Measurements from ENCODE around the gene CXXC5. TPM values are rescaled to one million over a fixed set of nuclear protein-coding genes. Genes with fewer than 3 reads are reported as not detected.

Gene CXXC5
- total and polyA plus RNA-seq, 3 experiments from 2014 or later, result 2.1 to 67.0 (median 3.1) TPM

- Histone ChIP-seq H3K36me3 (ENCODE audit: insufficient read depth, low read length) (no peaks in the 10 kb centered on the region), H3K27ac (ENCODE audit: low read depth, low read length) (no peak overlapping the region), H3K4me1 (ENCODE audit: insufficient read depth, low read length) (no peaks in the 10 kb centered on the region), H3K4me3 (ENCODE audit: low read length) (no peak overlapping the region), H3K9me3 (ENCODE audit: low read length) (no peaks in the 10 kb centered on the region), H3K27me3 (ENCODE audit: insufficient read depth, low read length, poor library complexity, severe bottlenecking) (no peaks in the 10 kb centered on the region)
- Mint-ChIP-seq H3K27me3 (no peaks in the 10 kb centered on the region), H3K4me1 (peaks cover 4 to 15% (median 8%) of the 10 kb centered on the region in 3 donors), H3K9me3 (no peaks in the 10 kb centered on the region), H3K27ac (peak overlapping the region in 5 of 8 donors; percentile 61 to 95 (median 75)), H3K4me3 (no peak overlapping the region), H3K36me3 (peaks cover 0 to 4% (median 0%) of the 10 kb centered on the region in 3 donors)
- ChIA-PET POLR2A (no interaction called here), CTCF (interaction anchor here (1.1 to 10.8 kb wide), 2 partner anchors 52 to 70 kb away, joined by 3 to 156 read pairs; no protein-coding TSS in a partner anchor)
- no peak for DNase-seq
These were observed 38.7 kb downstream of the CXXC5 start for GRCh38 chr5:139686706-139687441.

GRCh38 chr5:139687656-139688055, 39.5 kb downstream of the CXXC5 start:
- ChIA-PET POLR2A (no interaction called here), CTCF (interaction anchor here (1.1 to 10.8 kb wide), 2 partner anchors 52 to 69 kb away, joined by 3 to 156 read pairs; no protein-coding TSS in a partner anchor)
- Histone ChIP-seq H3K27me3 (ENCODE audit: insufficient read depth, low read length, poor library complexity, severe bottlenecking) (no peaks in the 10 kb centered on the region), H3K36me3 (ENCODE audit: insufficient read depth, low read length) (no peaks in the 10 kb centered on the region), H3K27ac (ENCODE audit: low read depth, low read length) (no peak overlapping the region), H3K4me3 (ENCODE audit: low read length) (no peak overlapping the region), H3K4me1 (ENCODE audit: insufficient read depth, low read length) (no peaks in the 10 kb centered on the region), H3K9me3 (ENCODE audit: low read length) (no peaks in the 10 kb centered on the region)
- Mint-ChIP-seq H3K4me3 (no peak overlapping the region), H3K4me1 (peaks cover 4 to 15% (median 7%) of the 10 kb centered on the region in 3 donors), H3K36me3 (peaks cover 0 to 2% (median 0%) of the 10 kb centered on the region in 3 donors), H3K27me3 (no peaks in the 10 kb centered on the region), H3K9me3 (no peaks in the 10 kb centered on the region), H3K27ac (peak overlapping the region in 3 of 8 donors; percentile 68 to 77 (median 75))
- no peak for DNase-seq

GRCh38 chr5:139688088-139688702, 40.0 kb downstream of the CXXC5 start:
- Histone ChIP-seq H3K36me3 (ENCODE audit: insufficient read depth, low read length) (no peaks in the 10 kb centered on the region), H3K27me3 (ENCODE audit: insufficient read depth, low read length, poor library complexity, severe bottlenecking) (no peaks in the 10 kb centered on the region), H3K4me1 (ENCODE audit: insufficient read depth, low read length) (no peaks in the 10 kb centered on the region), H3K4me3 (ENCODE audit: low read length) (no peak overlapping the region), H3K9me3 (ENCODE audit: low read length) (no peaks in the 10 kb centered on the region), H3K27ac (ENCODE audit: low read depth, low read length) (no peak overlapping the region)
- ChIA-PET CTCF (interaction anchor here (10.8 kb wide), 1 partner anchor 53 kb away, joined by 156 read pairs; no protein-coding TSS in a partner anchor), POLR2A (no interaction called here)
- Mint-ChIP-seq H3K27me3 (no peaks in the 10 kb centered on the region), H3K9me3 (no peaks in the 10 kb centered on the region), H3K27ac (no peak overlapping the region), H3K4me3 (no peak overlapping the region), H3K4me1 (peaks cover 2 to 15% (median 4%) of the 10 kb centered on the region in 3 donors), H3K36me3 (peaks cover 0 to under 1% (median 0%) of the 10 kb centered on the region in 3 donors)
- no peak for DNase-seq

- CTCF ChIA-PET, result interaction anchor here (0.7 to 10.8 kb wide), 6 partner anchors 11 to 269 kb away, joined by 3 to 156 read pairs (median 4); partner anchors contain the start of gene CXXC5
- Histone ChIP-seq H3K4me1 (ENCODE audit: insufficient read depth, low read length) (no peaks in the 10 kb centered on the region), H3K9me3 (ENCODE audit: low read length) (no peaks in the 10 kb centered on the region), H3K27me3 (ENCODE audit: insufficient read depth, low read length, poor library complexity, severe bottlenecking) (no peaks in the 10 kb centered on the region), H3K27ac (ENCODE audit: low read depth, low read length) (no peak overlapping the region), H3K4me3 (ENCODE audit: low read length) (no peak overlapping the region), H3K36me3 (ENCODE audit: insufficient read depth, low read length) (no peaks in the 10 kb centered on the region)
- H3K4me3 Mint-ChIP-seq, result no peak overlapping the region
- peaks cover 0 to 13% (median 4%) of the 10 kb centered on the region in 3 donors for H3K4me1 Mint-ChIP-seq
- no peaks in the 10 kb centered on the region for H3K27me3 Mint-ChIP-seq
- POLR2A ChIA-PET, result no interaction called here
- no peaks in the 10 kb centered on the region for H3K36me3 Mint-ChIP-seq
- no peaks in the 10 kb centered on the region for H3K9me3 Mint-ChIP-seq
- H3K27ac Mint-ChIP-seq, result peak overlapping the region in 5 of 8 donors; percentile 22 to 91 (median 57)
- no peak for DNase-seq
These were observed 40.7 kb downstream of the CXXC5 start for GRCh38 chr5:139688751-139689372.

- H3K27ac Mint-ChIP-seq, result peak overlapping the region in 1 of 8 donors; percentile 15
- POLR2A ChIA-PET, result interaction anchor here (0.8 kb wide), 1 partner anchor 54 kb away, joined by 3 read pairs; no protein-coding TSS in a partner anchor
- H3K4me1 ChIP-seq (ENCODE audit: insufficient read depth, low read length), result no peaks in the 10 kb centered on the region
These were observed 41.5 kb downstream of the CXXC5 start for GRCh38 chr5:139689631-139690063.

GRCh38 chr5:139690064-139690802, 42.1 kb downstream of the CXXC5 start:
- peak overlapping the region in 5 of 8 donors; percentile 15 to 72 (median 68) for H3K27ac Mint-ChIP-seq
- H3K4me3 Mint-ChIP-seq, result no peak overlapping the region
- H3K27me3 ChIP-seq (ENCODE audit: insufficient read depth, low read length, poor library complexity, severe bottlenecking), result no peaks in the 10 kb centered on the region
- ChIA-PET POLR2A (interaction anchor here (0.8 kb wide), 1 partner anchor 54 kb away, joined by 3 read pairs; no protein-coding TSS in a partner anchor), CTCF (interaction anchor here (1.0 to 10.8 kb wide), 15 partner anchors 9 to 268 kb away, joined by 3 to 156 read pairs (median 3); partner anchors contain the start of gene CXXC5)
- H3K27me3 Mint-ChIP-seq, result no peaks in the 10 kb centered on the region
- H3K9me3 Mint-ChIP-seq, result no peaks in the 10 kb centered on the region
- H3K4me1 ChIP-seq (ENCODE audit: insufficient read depth, low read length), result no peaks in the 10 kb centered on the region
- peaks cover 0 to 9% (median 4%) of the 10 kb centered on the region in 3 donors for H3K4me1 Mint-ChIP-seq
- no peaks in the 10 kb centered on the region for H3K36me3 Mint-ChIP-seq
- H3K36me3 ChIP-seq (ENCODE audit: insufficient read depth, low read length), result no peaks in the 10 kb centered on the region
- no peaks in the 10 kb centered on the region for H3K9me3 ChIP-seq (ENCODE audit: low read length)
- peak in 1 of 5 donors; percentile 24 for DNase-seq
- no peak overlapping the region for H3K4me3 ChIP-seq (ENCODE audit: low read length)
- H3K27ac ChIP-seq (ENCODE audit: low read depth, low read length), result no peak overlapping the region

More at GRCh38 chr5:139689631-139690063, 41.5 kb downstream of the CXXC5 start:
- Histone ChIP-seq H3K27me3 (ENCODE audit: insufficient read depth, low read length, poor library complexity, severe bottlenecking) (no peaks in the 10 kb centered on the region), H3K4me3 (ENCODE audit: low read length) (no peak overlapping the region), H3K9me3 (ENCODE audit: low read length) (no peaks in the 10 kb centered on the region), H3K27ac (ENCODE audit: low read depth, low read length) (no peak overlapping the region), H3K36me3 (ENCODE audit: insufficient read depth, low read length) (no peaks in the 10 kb centered on the region)
- no peak for DNase-seq
- H3K9me3 Mint-ChIP-seq, result no peaks in the 10 kb centered on the region
- H3K4me3 Mint-ChIP-seq, result no peak overlapping the region
- H3K27me3 Mint-ChIP-seq, result no peaks in the 10 kb centered on the region
- H3K36me3 Mint-ChIP-seq, result no peaks in the 10 kb centered on the region
- CTCF ChIA-PET, result interaction anchor here (0.7 to 10.8 kb wide), 14 partner anchors 10 to 270 kb away, joined by 3 to 156 read pairs (median 3); partner anchors contain the start of gene CXXC5
- peaks cover 0 to 9% (median 4%) of the 10 kb centered on the region in 3 donors for H3K4me1 Mint-ChIP-seq

- Mint-ChIP-seq H3K27ac (peak overlapping the region in 5 of 8 donors; percentile 18 to 66 (median 44)), H3K4me1 (peaks cover 0 to 9% (median 4%) of the 10 kb centered on the region in 3 donors), H3K36me3 (no peaks in the 10 kb centered on the region), H3K4me3 (no peak overlapping the region), H3K9me3 (no peaks in the 10 kb centered on the region), H3K27me3 (no peaks in the 10 kb centered on the region)
- ChIA-PET CTCF (interaction anchor here (1.1 to 10.8 kb wide), 10 partner anchors 9 to 269 kb away, joined by 3 to 156 read pairs (median 3); no protein-coding TSS in a partner anchor), POLR2A (no interaction called here)
- Histone ChIP-seq H3K27me3 (ENCODE audit: insufficient read depth, low read length, poor library complexity, severe bottlenecking) (no peaks in the 10 kb centered on the region), H3K9me3 (ENCODE audit: low read length) (no peaks in the 10 kb centered on the region), H3K27ac (ENCODE audit: low read depth, low read length) (no peak overlapping the region), H3K4me1 (ENCODE audit: insufficient read depth, low read length) (no peaks in the 10 kb centered on the region), H3K36me3 (ENCODE audit: insufficient read depth, low read length) (no peaks in the 10 kb centered on the region), H3K4me3 (ENCODE audit: low read length) (no peak overlapping the region)
- DNase-seq, result no peak
These were observed 42.9 kb downstream of the CXXC5 start for GRCh38 chr5:139690803-139691629.

Measured in CD8-positive, alpha-beta memory T cell (primary cell).